ENCODE data around the gene SPRN.
"Not testable (repeated sequence)": the region's sequence is repeated elsewhere in the genome, so short reads cannot be mapped to it uniquely, and the experiment has no call there.

Gene SPRN

DNA sequence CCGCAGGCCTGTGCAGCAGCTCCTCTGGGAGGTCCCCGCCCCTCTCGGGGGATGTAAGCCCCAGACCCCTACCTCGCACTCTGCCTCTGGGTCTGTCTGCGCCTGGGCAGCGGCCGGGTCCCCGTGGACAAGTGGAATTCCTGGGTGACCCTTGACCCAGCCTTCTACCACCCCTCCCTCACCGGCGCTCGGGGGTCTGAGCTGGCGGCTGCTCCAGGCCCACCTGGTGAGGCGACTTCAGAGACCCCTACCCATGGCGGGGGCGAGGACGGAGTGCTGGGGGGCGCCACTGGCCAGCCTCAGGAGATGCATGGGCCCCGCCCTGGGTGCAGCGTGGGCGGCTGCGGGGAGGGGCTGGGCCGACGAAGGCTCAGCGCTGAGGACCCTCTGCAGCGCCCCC, 8.4 kb upstream of the SPRN start:
- H3K27me3 Mint-ChIP-seq (ENCODE audit: low read depth): peaks cover 11% of the 10 kb centered on the region
- not testable (repeated sequence) for H3K4me3 Mint-ChIP-seq; H3K36me3 Mint-ChIP-seq (ENCODE audit: low read depth); H3K4me1 Mint-ChIP-seq (ENCODE audit: low read depth); H3K27ac Mint-ChIP-seq
- H3K9me3 Mint-ChIP-seq: peaks cover 10% of the 10 kb centered on the region

GRCh38 chr10:133431888-133432613, 7.6 kb upstream of the SPRN start:
- not testable (repeated sequence) for H3K36me3 Mint-ChIP-seq (ENCODE audit: low read depth); H3K4me1 Mint-ChIP-seq (ENCODE audit: low read depth); H3K4me3 Mint-ChIP-seq; H3K27ac Mint-ChIP-seq
- H3K9me3 Mint-ChIP-seq: peaks cover 10% of the 10 kb centered on the region
- peaks cover 11% of the 10 kb centered on the region for H3K27me3 Mint-ChIP-seq (ENCODE audit: low read depth)

DNA sequence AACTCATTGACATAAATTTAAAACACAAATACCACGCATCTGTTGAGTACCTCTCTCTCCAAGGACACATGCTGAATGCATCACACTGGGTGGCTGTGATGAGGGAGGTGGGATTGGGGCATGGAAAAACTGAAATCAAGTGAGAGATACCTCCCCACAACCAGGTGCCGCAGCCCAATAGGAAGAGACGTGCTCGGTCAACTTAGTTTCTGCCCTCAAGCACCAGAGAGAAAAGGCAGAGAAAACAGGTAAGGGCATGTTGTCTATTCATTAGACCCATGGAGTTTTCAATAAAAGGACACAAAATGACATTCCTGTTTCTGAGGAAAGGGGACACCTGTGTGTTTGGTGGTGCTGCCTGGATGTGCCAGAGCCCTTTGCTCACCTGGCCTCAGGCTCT, 5.1 kb upstream of the SPRN start:
- H3K27ac Mint-ChIP-seq; H3K36me3 Mint-ChIP-seq (ENCODE audit: low read depth); H3K4me1 Mint-ChIP-seq (ENCODE audit: low read depth); H3K4me3 Mint-ChIP-seq; H3K27me3 Mint-ChIP-seq (ENCODE audit: low read depth): not testable (repeated sequence)
- H3K9me3 Mint-ChIP-seq: peaks cover 10% of the 10 kb centered on the region

GRCh38 chr10:133424102-133424501, 323 bp downstream of the SPRN start:
- H3K36me3 Mint-ChIP-seq (ENCODE audit: low read depth); H3K27me3 Mint-ChIP-seq (ENCODE audit: low read depth); H3K4me3 Mint-ChIP-seq; H3K27ac Mint-ChIP-seq; H3K9me3 Mint-ChIP-seq; H3K4me1 Mint-ChIP-seq (ENCODE audit: low read depth): not testable (repeated sequence)

DNA sequence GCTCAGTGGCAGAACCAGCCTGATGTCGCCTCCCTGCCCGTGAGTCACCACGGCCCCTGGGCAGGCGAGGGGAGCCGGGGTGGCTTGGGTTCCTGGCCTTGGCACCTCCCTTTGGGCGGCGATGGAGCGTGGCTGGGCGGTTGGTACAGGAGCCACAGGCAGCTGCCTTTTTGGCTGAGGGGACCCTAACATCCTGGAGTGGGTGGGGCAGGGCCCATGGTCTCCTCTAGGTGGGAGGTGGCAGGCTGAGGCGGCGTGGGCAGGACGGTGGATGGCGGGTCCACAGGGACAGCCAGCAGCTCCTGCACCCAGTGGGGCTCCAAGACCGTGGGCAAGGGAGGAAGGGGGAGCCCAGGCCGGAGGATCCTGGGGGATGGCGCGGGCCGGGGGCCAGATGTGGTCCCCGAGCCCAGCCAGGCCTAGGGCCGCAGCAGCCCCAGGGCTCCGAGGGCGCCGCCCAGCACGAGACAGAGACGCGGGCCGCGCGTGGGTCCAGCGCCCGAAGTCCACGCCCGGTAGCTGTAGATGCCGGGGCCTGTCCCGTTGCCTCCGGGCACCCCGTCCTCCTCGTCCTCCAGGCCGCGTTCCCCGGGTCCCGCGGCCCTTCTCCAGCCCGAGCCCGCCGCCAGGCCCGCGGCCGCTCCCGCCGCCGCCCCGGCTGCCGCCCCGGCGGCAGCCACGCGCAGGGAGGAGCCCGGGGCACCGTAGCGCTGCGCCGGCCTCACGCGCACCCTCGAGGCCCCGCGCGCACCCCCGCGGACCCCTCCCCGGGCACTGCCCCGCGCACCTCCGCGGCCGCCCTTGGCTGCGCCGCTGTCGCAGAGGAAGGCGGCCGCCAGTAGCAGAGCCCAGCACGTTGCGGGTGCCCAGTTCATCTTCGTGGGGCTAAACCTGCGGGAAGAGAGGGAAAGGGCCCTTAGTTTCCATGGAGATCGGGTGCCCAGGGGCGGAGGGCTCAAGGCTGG, 1.3 kb downstream of the SPRN start:
- Mint-ChIP-seq H3K27ac (no peak overlapping the region), H3K27me3 (ENCODE audit: low read depth) (no peaks in the 10 kb centered on the region), H3K4me1 (ENCODE audit: low read depth) (no peaks in the 10 kb centered on the region), H3K4me3 (no peak overlapping the region), H3K36me3 (ENCODE audit: low read depth) (no peaks in the 10 kb centered on the region), H3K9me3 (no peaks in the 10 kb centered on the region)

GRCh38 chr10:133422223-133422806, 2.1 kb downstream of the SPRN start:
- H3K4me3 Mint-ChIP-seq: no peak overlapping the region
- no peak overlapping the region for H3K27ac Mint-ChIP-seq
- no peaks in the 10 kb centered on the region for H3K4me1 Mint-ChIP-seq (ENCODE audit: low read depth)
- H3K36me3 Mint-ChIP-seq (ENCODE audit: low read depth): no peaks in the 10 kb centered on the region
- no peaks in the 10 kb centered on the region for H3K9me3 Mint-ChIP-seq
- H3K27me3 Mint-ChIP-seq (ENCODE audit: low read depth): no peaks in the 10 kb centered on the region

DNA sequence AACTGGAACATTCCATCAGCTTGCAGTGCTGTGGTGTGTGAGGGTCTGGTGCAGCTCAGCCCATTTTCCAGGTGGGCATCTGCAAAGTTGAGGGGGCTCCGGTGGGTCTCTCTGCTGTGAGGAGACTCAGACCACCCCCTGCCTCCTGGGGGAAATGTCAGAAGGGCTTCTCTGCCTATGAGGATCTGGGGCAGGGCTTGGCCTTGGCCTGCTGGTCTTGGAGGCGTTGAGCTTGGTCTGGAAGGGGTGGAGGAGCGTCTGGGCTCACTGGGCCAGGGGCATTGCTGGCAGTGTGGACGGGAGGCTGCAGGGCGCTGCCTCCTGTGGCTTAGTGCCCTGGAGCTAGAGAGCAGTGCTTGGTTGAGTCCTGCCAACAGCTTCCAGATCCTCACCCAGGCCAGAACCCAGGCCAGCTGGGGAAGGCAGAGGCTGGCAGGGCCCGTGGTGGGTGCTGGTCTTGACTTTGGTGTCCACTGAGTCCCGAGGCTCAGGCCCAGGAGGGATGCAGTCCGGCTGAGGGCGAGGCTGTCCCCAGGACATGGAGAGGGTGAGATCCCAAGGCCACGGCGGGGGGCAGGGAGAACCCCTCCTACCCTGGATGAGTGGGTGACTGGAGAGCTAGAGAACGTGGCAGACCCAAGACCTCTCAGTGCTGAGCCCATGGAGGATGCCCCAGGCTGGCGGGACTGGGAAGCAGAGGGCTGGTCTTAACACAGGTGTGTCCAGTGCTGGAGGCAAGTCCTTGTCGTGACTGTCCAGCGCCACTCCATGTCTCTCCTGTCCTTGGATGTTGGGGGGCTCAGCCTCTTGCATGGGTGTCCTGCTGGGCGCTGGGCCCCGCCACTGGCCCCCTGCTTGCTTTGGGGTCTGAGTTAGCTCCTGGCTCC, 2.8 kb downstream of the SPRN start:
- no peaks in the 10 kb centered on the region for H3K27me3 Mint-ChIP-seq (ENCODE audit: low read depth)
- no peaks in the 10 kb centered on the region for H3K36me3 Mint-ChIP-seq (ENCODE audit: low read depth)
- H3K9me3 Mint-ChIP-seq: no peaks in the 10 kb centered on the region
- no peak overlapping the region for H3K27ac Mint-ChIP-seq
- no peaks in the 10 kb centered on the region for H3K4me1 Mint-ChIP-seq (ENCODE audit: low read depth)
- no peak overlapping the region for H3K4me3 Mint-ChIP-seq

- H3K9me3 Mint-ChIP-seq: peaks cover 6% of the 10 kb centered on the region
- H3K27ac Mint-ChIP-seq: no peak overlapping the region
- peaks cover 5% of the 10 kb centered on the region for H3K36me3 Mint-ChIP-seq (ENCODE audit: low read depth)
- no peak overlapping the region for H3K4me3 Mint-ChIP-seq
- H3K4me1 Mint-ChIP-seq (ENCODE audit: low read depth): no peaks in the 10 kb centered on the region
- no peaks in the 10 kb centered on the region for H3K27me3 Mint-ChIP-seq (ENCODE audit: low read depth)
Measured at GRCh38 chr10:133420579-133420978, 3.8 kb downstream of the SPRN start.

DNA sequence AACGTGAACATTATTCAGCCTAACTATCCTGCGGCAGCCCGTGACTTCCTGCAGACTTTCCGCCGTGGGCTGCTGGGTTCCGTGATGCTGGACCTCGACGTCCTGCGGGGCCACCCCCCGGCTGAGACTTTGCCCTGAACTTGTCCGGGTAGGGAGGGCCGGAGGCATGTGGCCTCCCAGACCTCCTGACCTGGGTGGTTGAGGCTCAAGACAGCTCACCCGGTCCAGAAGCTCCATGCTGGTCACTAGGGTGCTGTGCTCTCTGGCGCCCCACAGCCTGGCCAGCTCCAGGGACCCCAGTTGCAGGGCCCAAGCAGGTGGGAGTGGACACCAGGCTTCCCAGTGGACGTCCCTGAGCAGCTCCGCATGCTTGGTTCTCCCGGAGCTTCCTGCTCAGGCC, 4.4 kb downstream of the SPRN start:
- H3K4me3 Mint-ChIP-seq: no peak overlapping the region
- peaks cover 10% of the 10 kb centered on the region for H3K36me3 Mint-ChIP-seq (ENCODE audit: low read depth)
- no peak overlapping the region for H3K27ac Mint-ChIP-seq
- H3K27me3 Mint-ChIP-seq (ENCODE audit: low read depth): no peaks in the 10 kb centered on the region
- H3K9me3 Mint-ChIP-seq: peaks cover 10% of the 10 kb centered on the region
- H3K4me1 Mint-ChIP-seq (ENCODE audit: low read depth): no peaks in the 10 kb centered on the region

GRCh38 chr10:133419211-133419950, 5.0 kb downstream of the SPRN start:
- Mint-ChIP-seq H3K4me3 (no peak overlapping the region), H3K9me3 (peaks cover 10% of the 10 kb centered on the region), H3K27ac (no peak overlapping the region), H3K36me3 (ENCODE audit: low read depth) (peaks cover 14% of the 10 kb centered on the region), H3K27me3 (ENCODE audit: low read depth) (no peaks in the 10 kb centered on the region), H3K4me1 (ENCODE audit: low read depth) (no peaks in the 10 kb centered on the region)

- Mint-ChIP-seq H3K36me3 (ENCODE audit: low read depth) (peaks cover 20% of the 10 kb centered on the region), H3K27ac (no peak overlapping the region)
Measured at GRCh38 chr10:133418289-133418993, 6.0 kb downstream of the SPRN start.

GRCh38 chr10:133415752-133416151, 8.7 kb downstream of the SPRN start:
- Mint-ChIP-seq H3K9me3 (peaks cover 37% of the 10 kb centered on the region), H3K4me1 (ENCODE audit: low read depth) (no peaks in the 10 kb centered on the region), H3K27ac (no peak overlapping the region), H3K36me3 (ENCODE audit: low read depth) (peaks cover 42% of the 10 kb centered on the region), H3K4me3 (no peak overlapping the region), H3K27me3 (ENCODE audit: low read depth) (no peaks in the 10 kb centered on the region)

More at GRCh38 chr10:133418289-133418993, 6.0 kb downstream of the SPRN start:
- Mint-ChIP-seq H3K4me3 (no peak overlapping the region), H3K27me3 (ENCODE audit: low read depth) (no peaks in the 10 kb centered on the region), H3K4me1 (ENCODE audit: low read depth) (no peaks in the 10 kb centered on the region), H3K9me3 (peaks cover 12% of the 10 kb centered on the region)

DNA sequence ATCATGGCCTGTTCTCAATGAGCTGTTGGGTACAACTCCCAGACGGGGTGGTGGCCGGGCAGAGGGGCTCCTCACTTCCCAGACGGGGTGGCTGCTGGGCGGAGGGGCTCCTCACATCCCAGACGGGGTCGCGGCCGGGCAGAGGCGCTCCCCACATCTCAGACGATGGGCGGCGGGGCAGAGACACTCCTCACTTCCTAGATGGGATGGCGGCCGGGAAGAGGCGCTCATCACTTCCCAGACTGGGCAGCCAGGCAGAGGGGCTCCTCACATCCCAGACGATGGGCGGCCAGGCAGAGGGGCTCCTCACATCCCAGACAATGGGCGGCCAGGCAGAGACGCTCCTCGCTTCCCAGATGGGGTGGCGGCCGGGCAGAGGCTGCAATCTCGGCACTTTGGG, 10.0 kb downstream of the SPRN start:
- Mint-ChIP-seq H3K9me3 (peaks cover 46% of the 10 kb centered on the region), H3K36me3 (ENCODE audit: low read depth) (peaks cover 54% of the 10 kb centered on the region)
- not testable (repeated sequence) for H3K4me3 Mint-ChIP-seq; H3K27ac Mint-ChIP-seq; H3K4me1 Mint-ChIP-seq (ENCODE audit: low read depth); H3K27me3 Mint-ChIP-seq (ENCODE audit: low read depth)
